Coronary artery (tissue), 2 donors: ENCODE measurements around the gene PEX11A.

ENCODE experiments used
- DNase-seq: peaks from one replicate; pipeline ENCODE4 v3.0.0-alpha.2; 2017; ENCODE audit warnings: low spot score
- H3K27ac ChIP-seq, 2 donors: fragments of 200-600 bp; sonication (generic); one replicate each; pipeline ENCODE4 v1.5.1; 2016 to 2019
- H3K4me3 ChIP-seq: fragments of 200-600 bp; sonication (generic); 2 replicates; pipeline ENCODE4 v1.5.1; 2016; ENCODE audit warnings: mild to moderate bottlenecking, moderate library complexity
- TF ChIP-seq, protein P1 (sequence below): fragments of 200-600 bp; sonication (generic); IDR thresholded peaks from one replicate; pipeline ENCODE4 v1.5.1; 2019; ENCODE audit warnings: antibody characterized with exemption

Gene PEX11A

DNA sequence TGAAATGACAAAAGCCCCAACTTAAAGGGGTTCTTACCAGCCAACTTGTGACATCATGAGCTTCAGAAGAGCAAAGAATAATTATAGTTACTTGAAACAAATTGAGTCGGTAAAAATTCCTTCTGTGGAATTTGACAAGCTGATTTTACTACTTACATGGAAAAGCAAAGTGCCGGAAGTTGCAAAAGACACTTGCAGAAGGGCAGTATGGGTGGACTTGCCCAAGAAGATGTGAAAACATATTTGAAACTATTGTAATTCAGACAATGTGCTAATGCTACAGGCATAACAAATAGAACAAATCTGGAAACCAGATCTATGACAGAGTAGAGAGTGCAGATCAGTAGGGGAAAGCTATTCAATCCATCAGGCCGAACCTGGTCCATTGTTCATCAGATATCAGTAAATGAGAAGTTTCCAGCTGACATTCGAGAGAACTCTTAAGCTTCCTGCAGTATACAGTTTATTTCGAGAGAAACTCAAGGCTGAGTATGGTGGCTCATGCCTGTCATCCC lies 32.8 kb downstream of the PEX11A start:
- TF ChIP-seq, protein P1, sequence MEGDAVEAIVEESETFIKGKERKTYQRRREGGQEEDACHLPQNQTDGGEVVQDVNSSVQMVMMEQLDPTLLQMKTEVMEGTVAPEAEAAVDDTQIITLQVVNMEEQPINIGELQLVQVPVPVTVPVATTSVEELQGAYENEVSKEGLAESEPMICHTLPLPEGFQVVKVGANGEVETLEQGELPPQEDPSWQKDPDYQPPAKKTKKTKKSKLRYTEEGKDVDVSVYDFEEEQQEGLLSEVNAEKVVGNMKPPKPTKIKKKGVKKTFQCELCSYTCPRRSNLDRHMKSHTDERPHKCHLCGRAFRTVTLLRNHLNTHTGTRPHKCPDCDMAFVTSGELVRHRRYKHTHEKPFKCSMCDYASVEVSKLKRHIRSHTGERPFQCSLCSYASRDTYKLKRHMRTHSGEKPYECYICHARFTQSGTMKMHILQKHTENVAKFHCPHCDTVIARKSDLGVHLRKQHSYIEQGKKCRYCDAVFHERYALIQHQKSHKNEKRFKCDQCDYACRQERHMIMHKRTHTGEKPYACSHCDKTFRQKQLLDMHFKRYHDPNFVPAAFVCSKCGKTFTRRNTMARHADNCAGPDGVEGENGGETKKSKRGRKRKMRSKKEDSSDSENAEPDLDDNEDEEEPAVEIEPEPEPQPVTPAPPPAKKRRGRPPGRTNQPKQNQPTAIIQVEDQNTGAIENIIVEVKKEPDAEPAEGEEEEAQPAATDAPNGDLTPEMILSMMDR: no peak
- Histone ChIP-seq H3K27ac (no peak overlapping the region), H3K4me3 (no peak overlapping the region)
- DNase-seq: no peak

DNA sequence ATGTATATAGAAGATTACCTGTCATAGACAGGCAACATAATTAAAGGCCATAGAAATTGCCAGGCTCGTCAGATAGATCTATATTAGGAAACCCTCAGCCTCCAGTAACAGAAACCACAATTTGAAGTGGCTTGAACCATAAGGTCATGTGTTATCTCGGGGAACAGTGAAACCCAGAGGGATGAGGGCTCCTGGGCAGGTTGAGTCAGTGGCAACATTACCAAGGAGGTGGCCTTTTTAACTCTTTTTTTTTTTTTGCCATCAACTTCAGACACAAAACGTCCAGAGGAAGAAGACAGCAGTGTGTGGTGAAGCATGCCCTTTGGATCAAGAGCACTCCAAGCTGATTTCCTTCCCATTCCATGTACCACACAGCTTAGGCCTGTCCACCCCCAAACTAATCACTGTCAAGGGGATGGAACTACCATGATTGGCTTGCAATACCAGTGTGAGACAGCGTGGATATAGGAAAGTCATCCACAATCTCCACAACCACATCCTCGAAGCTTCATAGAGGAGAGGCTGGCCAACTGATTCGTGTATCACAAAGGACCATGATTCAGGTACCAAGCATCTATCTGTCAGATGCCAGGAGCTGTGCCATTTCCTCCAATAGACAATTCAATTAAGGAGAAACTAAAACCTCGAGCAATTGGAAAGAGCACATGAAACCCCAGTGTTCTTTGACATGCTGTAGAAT lies 34.3 kb downstream of the PEX11A start:
- TF ChIP-seq, protein P1: no peak
- no peak overlapping the region for H3K27ac ChIP-seq
- DNase-seq: no peak
- H3K4me3 ChIP-seq: no peak overlapping the region

DNA sequence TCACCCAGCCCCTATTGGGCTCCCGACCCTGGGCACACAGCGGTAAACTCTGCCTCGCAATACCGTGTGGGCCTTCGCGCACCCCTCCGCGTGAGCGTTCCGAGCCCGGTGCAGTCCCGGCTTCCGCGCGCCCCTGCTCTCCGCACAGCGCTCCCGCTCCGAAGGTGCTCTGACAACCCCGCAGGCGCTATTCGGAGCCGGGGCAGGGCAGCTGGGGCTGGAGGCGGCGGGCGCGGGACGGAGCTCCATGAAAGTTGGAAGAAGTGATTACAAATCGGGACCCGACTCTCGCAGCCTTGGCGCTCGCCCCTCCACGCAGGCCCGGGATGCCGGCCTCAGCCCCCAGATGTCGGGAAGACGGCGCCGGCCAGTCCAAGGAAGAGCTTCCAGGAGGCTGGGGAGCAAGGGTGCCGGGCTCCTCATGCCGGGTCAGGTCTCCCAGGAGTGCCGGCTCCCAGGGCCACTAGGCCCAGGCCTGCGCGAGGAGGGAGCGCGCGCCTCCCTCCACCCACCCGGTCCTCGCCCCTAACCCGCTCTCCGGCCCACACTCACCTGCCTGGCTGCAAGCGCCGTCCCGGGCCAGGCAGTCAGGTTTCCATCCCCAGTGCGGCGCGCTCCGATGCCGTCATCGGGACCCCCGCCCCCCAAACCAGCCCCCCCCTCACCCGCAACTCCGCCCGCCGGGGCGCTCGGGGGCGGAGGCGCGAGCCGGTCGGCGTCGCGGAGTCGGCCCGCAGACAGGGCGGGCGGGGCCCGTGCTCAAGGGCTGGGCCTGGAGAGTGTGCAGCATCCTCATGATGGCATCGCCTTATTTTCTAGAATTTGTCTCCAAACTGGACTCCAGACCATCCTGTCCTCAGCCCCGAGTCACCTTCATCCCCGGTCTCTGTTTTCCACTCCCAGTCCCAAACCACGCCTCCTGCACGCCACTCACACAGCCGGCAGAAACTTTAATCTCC lies 35.4 kb downstream of the PEX11A start, which contains the start of gene KIF7:
Gene KIF7 (minus strand): TSS at position 621 of the 959 bp plus-strand sequence. CDS start 2,537 bp downstream, outside the sequence.
- peak within 1 kb of the TSS; percentile 60 to 70 for H3K27ac ChIP-seq
- DNase-seq: no peak

DNA sequence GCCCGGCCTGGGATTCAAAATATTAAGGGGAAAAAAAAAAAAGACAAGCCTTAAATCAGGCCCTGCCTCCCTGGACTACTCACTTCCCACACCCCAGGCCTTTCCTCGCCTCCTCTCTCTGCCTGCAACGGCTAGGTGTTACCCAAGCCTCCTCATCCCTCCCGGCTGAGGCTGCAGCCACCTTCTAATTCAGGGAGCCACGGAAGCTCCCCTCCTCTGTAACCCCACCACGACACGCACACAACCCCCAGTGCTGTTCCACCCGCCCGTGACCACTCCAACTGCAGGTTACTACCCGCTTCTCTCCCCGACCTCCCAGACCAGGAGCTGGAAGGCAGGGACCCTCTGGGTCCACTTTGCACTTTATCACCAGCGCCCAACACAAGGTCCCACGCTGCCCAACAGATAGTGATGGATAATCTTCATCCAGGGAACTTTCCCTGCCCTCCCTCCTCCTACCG lies 36.2 kb downstream of the PEX11A start:
- DNase-seq: no peak
- Histone ChIP-seq H3K4me3 (peak overlapping the region; percentile 77), H3K27ac (peak overlapping the region; percentile 60 to 70)
- TF ChIP-seq, protein P1: no peak

More for the DNA sequence above, 35.4 kb downstream of the PEX11A start, which contains the start of gene KIF7:
- peak within 1 kb of the TSS; percentile 77 for H3K4me3 ChIP-seq
- TF ChIP-seq, protein P1: no peak

DNA sequence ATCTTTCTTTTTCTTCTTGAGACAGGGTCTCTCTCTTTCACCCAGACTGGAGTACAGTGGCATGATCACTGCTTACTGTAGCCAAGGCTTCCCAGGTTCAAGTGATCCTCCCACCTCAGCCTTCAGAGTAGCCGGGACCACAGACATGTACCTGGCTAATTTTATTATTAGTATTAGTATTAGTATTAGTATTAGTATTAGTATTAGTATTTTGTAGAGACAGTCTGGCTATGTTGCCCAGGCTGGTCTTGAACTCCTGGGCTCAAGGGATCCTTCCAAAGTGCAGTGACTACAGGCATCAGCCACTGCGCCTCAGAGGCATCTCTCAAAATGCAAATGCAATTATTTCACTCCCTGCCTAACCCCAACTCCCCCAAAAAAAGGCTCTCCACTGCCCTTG lies 37.0 kb downstream of the PEX11A start:
- H3K27ac ChIP-seq: no peak overlapping the region
- no peak overlapping the region for H3K4me3 ChIP-seq
- TF ChIP-seq, protein P1: no peak
- no peak for DNase-seq

DNA sequence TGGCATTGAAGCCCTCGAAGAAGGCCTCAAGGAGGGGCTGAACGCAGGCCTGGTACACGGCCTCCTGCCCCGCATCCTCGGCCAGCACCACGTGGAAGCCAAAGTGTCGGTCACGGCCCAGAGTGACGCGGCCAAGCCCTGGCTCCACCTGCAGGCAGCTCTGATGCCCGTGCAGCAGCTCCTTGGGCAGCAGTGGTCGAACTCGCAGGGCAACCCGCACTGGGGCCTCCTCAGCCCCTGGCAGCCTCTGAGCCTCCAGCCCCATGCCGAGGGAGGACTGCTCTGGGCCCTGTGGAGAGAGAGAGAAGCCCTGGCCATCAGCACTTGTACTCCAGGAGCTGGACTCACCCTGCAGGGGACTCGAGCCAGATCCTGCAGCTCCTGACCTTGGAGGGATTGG lies 37.9 kb downstream of the PEX11A start:
- DNase-seq: no peak
- H3K4me3 ChIP-seq: no peak overlapping the region
- TF ChIP-seq, protein P1: no peak
- no peak overlapping the region for H3K27ac ChIP-seq
